GM19240 (cell line): ENCODE data around the gene PLCD3.
A peak's percentile ranks its signal among the peaks of the same experiment; 100 is the strongest.
"Not testable (repeated sequence)": the region's sequence is repeated elsewhere in the genome, so short reads cannot be mapped to it uniquely, and the experiment has no call there.

Experiments used
- DNase-seq: peaks from one replicate; pipeline ENCODE4 v3.0.0; 2011; ENCODE audit warnings: low spot score; ENCODE audit not compliant: insufficient read length

The PLCD3 gene

GRCh38 chr17:45135192-45135977, 3.1 kb upstream of the PLCD3 start, which contains the start of gene ACBD4:
Gene ACBD4 (plus strand): TSS chr17:45135687. CDS start chr17:45136145, 458 bp downstream.
- DNase-seq, result peak; percentile 98

- DNase-seq, result peak; percentile 86
Measured at GRCh38 chr17:45132572-45133463, 503 bp upstream of the PLCD3 start.

- no peak for DNase-seq
Measured at GRCh38 chr17:45131616-45132319, 547 bp downstream of the PLCD3 start.

- no peak for DNase-seq
Measured at GRCh38 chr17:45130681-45131615, 1.4 kb downstream of the PLCD3 start.

- no peak for DNase-seq
Measured at GRCh38 chr17:45129940-45130680, 2.2 kb downstream of the PLCD3 start.

GRCh38 chr17:45129426-45129939, 2.8 kb downstream of the PLCD3 start:
- no peak for DNase-seq

- no peak for DNase-seq
Measured at GRCh38 chr17:45128989-45129388, 3.3 kb downstream of the PLCD3 start.

GRCh38 chr17:45128331-45128730, 4.0 kb downstream of the PLCD3 start:
- DNase-seq, result no peak

- DNase-seq, result no peak
Measured at GRCh38 chr17:45127548-45128300, 4.6 kb downstream of the PLCD3 start.

- DNase-seq, result no peak
Measured at GRCh38 chr17:45127207-45127547, 5.1 kb downstream of the PLCD3 start.

GRCh38 chr17:45125509-45125908, 6.8 kb downstream of the PLCD3 start:
- DNase-seq, result no peak

GRCh38 chr17:45124797-45125122, 7.6 kb downstream of the PLCD3 start:
- DNase-seq, result not testable (repeated sequence)

GRCh38 chr17:45123930-45124796, 8.2 kb downstream of the PLCD3 start:
- no peak for DNase-seq

- no peak for DNase-seq
Measured at GRCh38 chr17:45123076-45123770, 9.1 kb downstream of the PLCD3 start.

GRCh38 chr17:45121055-45121454, 11.3 kb downstream of the PLCD3 start:
- DNase-seq, result no peak

- DNase-seq, result no peak
Measured at GRCh38 chr17:45120558-45120957, 11.8 kb downstream of the PLCD3 start.

GRCh38 chr17:45119964-45120363, 12.4 kb downstream of the PLCD3 start:
- no peak for DNase-seq

GRCh38 chr17:45118691-45119090, 13.6 kb downstream of the PLCD3 start:
- DNase-seq, result no peak
